Vagina (tissue), 2 donors: ENCODE data around the gene DAGLA.

ENCODE experiments used
- POLR2A ChIP-seq, 2 donors: fragments of 450-650 bp; IDR thresholded peaks; one replicate each; pipeline ENCODE4 v1.6.1; 2017; ENCODE audit warnings: antibody characterized with exemption in 2 of 2, mild to moderate bottlenecking in 2 of 2, moderate library complexity in 2 of 2
- TF ChIP-seq, protein P1 (sequence below), 3 experiments: fragments of 450-650 bp in 2 of 3; fragments of 200-600 bp in 1 of 3; sonication (generic) in 1 of 3; IDR thresholded peaks; one replicate each; pipeline ENCODE4 v1.5.1; 2017 to 2019; ENCODE audit warnings: antibody characterized with exemption in 3 of 3, mild to moderate bottlenecking in 2 of 3, moderate library complexity in 2 of 3

DNA sequence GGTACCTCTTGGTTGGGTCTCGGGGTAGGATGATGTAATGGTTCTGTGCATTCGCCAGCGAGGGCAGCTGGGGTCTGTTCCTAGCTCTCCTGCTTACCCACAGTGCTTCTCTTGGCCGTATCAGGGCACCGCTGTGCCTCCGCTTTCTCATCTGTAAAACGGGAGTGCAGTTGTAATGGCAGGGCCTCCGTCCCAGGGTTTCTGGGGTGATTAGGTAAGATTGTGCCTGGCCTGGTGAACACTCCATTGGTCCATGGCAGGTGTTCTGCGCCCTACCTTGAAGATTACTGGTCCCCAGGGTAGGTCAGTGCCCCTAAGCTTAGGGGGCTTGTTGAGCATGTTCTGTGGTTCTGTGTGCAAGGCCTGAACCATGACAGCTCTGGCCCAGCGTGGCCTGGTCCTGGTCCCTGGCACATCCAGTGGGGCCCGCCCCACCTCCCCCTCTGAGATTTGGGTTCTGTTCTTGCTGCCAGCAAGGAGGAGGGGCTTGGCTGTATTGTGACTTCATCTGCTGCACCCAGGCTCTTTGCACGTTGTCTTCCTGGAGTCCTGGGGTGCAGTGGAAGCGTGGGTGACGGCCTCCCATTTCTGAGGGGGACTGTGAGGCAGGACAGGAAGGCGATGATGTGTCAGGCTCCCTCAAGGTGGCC is 77.1 kb downstream of the DAGLA start:
- TF ChIP-seq, protein P1, sequence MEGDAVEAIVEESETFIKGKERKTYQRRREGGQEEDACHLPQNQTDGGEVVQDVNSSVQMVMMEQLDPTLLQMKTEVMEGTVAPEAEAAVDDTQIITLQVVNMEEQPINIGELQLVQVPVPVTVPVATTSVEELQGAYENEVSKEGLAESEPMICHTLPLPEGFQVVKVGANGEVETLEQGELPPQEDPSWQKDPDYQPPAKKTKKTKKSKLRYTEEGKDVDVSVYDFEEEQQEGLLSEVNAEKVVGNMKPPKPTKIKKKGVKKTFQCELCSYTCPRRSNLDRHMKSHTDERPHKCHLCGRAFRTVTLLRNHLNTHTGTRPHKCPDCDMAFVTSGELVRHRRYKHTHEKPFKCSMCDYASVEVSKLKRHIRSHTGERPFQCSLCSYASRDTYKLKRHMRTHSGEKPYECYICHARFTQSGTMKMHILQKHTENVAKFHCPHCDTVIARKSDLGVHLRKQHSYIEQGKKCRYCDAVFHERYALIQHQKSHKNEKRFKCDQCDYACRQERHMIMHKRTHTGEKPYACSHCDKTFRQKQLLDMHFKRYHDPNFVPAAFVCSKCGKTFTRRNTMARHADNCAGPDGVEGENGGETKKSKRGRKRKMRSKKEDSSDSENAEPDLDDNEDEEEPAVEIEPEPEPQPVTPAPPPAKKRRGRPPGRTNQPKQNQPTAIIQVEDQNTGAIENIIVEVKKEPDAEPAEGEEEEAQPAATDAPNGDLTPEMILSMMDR (IDR thresholded peaks at IDR 0.05): no peak
- no peak for TF ChIP-seq POLR2A (IDR thresholded peaks at IDR 0.05)
